Activated CD4-positive, alpha-beta T cell treated with anti-CD3 and anti-CD28 coated beads for 48 hours (primary cell): Measurements from ENCODE around the gene SH3BP5.

Experiments used
- DNase-seq: peaks from one replicate; pipeline ENCODE4 v3.0.0-alpha.2; 2020

The SH3BP5 gene

GRCh38 chr3:15323063-15323462 is 9.3 kb downstream of the SH3BP5 start:
- DNase-seq, result no peak

DNA sequence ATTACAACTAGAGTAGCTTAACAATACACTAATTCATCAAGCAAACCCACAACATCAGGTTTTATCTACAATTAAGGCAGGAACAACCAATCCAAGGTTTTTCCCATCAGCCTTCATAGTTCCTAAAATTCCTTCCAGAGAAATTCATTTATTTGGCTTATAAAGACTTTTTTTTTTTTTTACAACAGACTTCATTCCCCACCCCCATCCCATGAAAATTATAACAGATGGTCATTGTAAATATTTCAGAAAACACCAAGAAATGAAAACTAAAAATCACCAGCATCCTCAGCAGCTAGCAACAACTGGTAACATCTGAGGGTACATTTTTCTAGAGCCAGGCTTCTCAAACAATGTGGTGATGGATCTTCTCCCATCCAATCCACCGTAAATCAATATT is 11.0 kb downstream of the SH3BP5 start:
- DNase-seq, result no peak

GRCh38 chr3:15319575-15319974 is 12.8 kb downstream of the SH3BP5 start:
- DNase-seq, result no peak

- DNase-seq, result no peak
These were observed 13.2 kb downstream of the SH3BP5 start for GRCh38 chr3:15319136-15319535.

DNA sequence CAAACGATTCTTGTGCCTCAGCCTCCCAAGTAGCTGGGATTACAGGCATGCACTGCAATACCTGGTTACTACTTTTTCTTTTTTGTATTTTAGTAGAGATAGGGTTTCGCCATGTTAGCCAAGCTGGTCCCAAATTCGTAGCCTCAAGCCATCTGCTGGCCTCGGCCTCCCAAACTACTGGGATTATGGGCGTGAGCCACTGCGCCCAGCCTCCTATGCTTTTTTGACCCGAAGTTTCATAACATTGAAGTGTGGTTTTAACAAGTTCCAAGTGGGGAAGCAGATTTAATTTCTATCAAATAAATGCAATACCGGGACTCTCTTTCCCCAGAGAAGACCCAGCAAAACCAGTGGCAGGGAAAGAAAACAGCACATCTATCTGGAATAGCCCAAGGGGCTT is 13.7 kb downstream of the SH3BP5 start:
- DNase-seq, result no peak

DNA sequence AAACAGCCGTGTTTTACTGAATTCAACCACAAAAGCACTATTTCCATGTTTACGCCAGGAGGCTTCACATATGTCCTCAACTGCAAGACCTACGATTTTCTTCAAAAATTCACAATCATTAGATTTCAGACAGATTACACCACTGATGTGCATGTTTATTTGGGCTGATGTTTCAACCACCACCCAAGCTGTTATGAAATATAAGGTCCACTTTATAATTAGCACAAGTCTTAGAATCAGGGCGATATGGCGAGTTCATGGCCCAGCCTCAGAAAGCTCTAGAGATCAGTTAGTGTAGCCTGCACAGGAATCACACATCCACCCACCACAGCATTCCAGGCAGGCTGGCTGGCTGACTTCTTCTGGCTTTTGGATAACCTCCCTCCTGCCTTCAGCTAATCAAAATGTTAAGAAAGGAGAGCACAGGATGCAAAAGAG is 15.4 kb downstream of the SH3BP5 start:
- no peak for DNase-seq

- DNase-seq, result peak; percentile 31
These were observed 17.4 kb downstream of the SH3BP5 start for GRCh38 chr3:15315003-15315402.

DNA sequence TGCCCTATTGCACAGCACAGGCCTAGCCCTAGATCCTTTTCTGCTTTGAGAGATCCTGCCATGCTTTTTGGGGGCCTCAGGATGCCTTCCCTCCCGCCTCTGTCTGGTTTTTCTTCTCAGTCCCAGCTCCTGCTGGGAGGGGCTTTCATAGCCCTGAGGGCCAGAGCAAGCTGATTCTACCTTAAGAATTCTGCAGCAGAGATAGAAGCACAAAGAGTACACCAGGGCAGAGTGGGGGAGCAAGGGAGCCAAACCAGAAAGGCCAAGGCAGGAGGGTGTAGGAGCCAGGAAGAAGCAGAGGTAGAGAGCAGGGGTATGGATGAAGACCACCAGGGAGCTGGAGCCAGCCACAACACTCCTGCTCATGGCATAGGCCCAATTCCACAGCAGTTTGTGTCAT is 18.1 kb downstream of the SH3BP5 start:
- no peak for DNase-seq

GRCh38 chr3:15313461-15313860 is 18.9 kb downstream of the SH3BP5 start:
- DNase-seq, result no peak

DNA sequence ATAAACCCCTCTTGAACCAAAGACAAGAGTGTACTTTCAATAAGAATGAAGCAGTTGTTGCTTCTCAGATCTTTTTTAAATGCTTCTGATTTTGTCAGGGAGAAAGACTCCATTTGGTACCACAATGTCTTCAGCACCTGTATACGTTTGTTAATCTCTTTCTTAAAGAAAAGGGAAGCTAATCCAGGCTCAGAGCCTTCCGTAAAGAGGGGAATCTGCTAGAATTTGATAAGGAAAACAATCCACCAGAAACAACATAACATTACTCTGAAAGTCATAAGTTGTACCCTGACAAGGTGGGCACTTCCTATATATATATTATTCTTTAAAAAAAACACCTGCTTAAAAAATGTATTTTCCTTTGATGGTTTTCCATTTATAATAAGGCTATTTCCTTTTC is 19.8 kb downstream of the SH3BP5 start:
- no peak for DNase-seq

DNA sequence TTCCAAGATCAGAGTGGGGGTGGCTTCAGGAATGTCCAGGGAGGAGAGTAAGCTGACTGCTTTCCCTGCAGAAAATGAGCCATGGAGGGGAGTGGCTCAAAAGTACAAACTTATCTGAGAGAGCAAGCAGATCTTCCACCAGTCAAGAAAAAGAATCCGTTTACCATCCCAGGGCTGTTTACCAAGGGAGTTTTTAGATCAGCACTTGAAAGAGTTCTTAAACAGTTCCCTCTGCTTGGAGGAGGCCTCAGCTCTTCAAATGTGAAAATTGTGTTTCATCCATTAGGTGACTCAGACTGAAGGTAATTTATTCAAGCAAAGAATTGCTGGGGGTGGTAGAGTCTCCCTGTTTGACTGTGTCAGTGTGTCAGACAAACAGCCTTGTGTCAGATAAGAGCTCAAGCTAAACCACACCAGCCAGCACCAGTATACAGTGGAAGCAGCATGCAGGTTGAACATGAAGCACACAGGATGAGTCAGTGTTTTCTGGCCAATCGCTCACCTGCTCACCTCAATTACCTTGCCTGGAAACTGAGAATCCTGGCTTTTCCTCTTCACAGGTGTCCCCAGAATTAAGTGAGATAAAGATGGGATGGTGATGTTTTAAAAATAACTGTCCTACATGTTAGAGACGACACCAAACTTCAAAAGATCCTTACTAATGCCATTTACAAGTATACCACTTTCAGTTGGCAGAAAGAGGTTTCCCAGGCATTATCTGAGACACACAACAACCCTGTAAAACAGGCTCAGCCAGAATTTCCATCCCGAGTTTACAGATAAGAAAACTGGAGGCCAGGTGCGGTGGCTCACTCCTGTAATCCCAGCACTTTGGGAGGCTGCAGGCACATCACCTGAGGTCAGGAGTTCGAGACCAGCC is 21.7 kb downstream of the SH3BP5 start:
- peak; percentile 80 for DNase-seq

DNA sequence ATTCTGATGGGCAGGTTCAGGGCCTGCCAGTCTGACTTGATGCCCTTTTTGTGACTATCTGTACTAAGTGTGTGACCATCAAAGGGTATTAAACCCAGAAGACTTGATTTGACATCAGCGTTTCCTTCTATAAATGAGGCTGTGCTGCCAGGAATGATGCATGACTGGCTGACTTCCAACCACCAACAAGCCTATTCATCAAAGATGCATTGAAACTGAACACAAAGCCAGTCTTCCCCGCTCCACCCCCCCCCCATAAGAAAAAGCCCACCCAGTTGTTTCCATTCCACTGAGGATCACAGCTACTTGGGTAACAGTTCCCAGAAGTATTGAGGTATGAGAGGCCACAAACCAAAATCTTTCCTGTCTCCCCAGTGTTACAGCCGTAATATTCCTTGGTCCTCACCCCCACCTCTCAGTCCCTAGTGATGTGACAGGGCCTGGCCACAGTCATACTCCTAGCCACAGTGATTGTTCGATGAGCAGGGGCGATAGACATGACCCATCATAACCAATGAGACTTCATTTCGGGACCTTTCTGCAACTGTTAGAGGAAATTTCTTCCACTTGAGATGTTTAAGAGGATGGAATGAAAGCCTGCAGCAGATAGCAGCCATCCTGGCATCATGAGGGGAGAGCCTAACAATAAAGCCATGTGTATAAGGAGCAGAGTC is 22.6 kb downstream of the SH3BP5 start:
- peak; percentile 70 for DNase-seq

DNA sequence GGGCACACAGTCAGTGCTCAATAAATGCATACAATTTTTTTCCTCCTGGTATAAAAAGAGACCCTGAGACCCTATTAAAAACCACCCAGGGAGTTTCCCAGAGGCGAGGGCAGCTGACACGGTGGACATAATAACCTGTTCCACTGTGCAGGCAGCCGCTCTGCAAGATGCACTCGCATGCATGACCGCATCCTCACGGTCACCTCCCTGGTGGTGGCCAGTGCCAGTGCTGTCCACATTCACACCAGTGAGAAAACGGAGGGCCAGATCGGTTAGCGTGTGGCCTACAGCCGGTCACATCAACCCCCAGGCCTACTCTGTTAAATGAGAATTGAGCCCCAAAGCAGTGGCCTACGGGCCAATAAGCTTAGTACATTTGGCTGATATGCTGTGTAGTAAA is 24.8 kb downstream of the SH3BP5 start:
- DNase-seq, result no peak

DNA sequence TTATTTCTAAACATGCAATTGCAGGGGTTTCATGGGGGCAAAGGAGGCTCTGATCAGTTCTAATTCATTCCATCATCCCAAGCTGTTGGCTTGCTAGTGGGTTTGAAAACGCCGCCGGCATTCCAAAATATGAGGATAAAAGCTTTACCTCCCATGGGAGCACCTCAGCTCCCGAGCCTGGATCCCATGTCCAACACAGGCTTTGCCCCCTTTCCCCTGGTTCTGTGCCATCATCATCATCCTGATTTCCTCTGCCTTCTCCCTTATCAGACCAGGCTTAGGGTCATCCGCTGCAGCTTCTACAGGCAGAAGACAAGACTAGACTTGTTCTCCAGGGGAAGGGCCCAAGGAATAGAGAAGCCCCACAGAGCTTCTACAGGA is 25.4 kb downstream of the SH3BP5 start:
- no peak for DNase-seq

DNA sequence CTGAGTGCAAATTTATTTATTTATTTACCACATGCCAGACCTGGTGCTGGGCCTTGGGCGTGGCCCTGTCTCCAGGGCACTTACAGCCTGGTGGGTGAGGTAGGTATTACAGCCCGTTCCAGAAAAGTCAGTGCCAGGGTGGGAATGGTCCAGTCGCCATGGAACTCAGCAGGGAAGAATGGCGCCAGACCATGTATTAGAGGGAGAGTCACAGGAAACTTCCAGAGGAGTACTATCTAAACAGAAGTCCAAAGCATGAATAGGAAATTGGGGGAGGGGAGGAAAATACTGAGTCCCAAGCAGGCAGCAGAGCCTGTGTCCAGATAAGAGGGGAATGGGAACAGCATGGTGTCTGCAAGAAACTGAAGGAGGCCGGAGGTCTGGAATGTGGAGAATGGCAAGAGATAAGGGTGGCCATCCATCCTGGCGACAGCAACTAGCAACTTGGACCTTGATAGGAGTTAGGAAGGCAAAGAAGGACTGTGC is 27.0 kb downstream of the SH3BP5 start:
- no peak for DNase-seq

DNA sequence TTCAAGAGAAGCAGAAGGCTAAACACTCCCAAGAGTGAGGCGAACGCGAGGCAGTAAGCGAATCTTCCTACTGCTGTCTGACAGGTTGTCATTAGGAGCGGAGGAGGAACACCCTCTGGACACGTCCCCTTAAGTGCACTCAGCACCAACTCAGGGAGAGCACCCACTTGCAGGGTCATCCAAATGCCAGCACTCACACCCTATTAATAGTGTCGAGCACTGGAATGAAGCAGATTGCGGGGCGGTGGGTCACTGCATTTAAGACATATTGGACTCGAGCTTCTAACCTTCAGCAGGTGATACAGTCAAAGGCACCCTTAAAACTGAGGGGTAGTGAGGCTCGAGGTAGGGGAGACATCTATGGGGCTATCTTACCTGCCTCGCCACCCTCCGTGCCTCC is 28.7 kb downstream of the SH3BP5 start:
- no peak for DNase-seq

DNA sequence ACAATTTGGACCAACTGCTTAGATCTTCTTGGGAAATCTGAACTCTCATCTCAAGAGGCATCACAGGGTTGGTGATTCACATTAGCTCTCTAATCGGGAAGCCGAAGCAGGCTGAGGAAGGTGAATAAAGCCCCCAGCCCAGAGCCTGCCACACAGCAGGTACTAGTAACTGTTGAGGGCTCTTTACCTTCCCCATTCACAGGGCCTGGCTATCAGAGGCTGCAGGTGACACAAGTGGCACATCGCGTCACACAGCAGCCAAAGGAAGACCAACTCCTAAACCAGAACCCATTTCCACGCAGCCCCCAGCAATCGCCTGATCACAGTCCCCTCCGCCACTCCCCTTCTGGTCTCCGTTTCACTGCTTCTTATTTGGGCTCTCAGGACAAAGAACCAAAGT is 29.2 kb downstream of the SH3BP5 start:
- DNase-seq, result no peak

DNA sequence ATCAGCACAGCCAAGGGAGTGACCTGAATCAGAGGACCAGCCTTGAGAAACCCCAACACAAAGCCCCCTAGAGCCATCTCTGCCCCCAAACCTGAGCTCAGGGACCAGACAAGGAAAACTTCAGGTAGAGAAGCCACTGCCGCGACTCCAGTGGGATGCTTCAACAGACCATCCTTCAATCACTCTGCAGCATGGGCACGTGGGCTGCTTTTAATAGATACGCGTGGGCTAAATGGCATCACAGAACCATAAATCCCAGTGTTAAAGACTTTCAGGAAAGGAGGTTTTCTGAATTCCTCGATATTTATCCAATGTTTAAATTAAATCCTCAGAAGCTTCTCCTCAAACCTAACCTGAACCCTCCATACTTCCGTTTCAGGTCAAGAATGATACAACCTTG is 30.6 kb downstream of the SH3BP5 start:
- DNase-seq, result no peak

GRCh38 chr3:15300323-15301078 is 31.9 kb downstream of the SH3BP5 start:
- no peak for DNase-seq

- DNase-seq, result no peak
These were observed 33.4 kb downstream of the SH3BP5 start for GRCh38 chr3:15299036-15299435.

GRCh38 chr3:15298504-15298903 is 33.9 kb downstream of the SH3BP5 start:
- DNase-seq, result no peak

GRCh38 chr3:15297608-15298350 is 34.6 kb downstream of the SH3BP5 start:
- DNase-seq, result no peak

DNA sequence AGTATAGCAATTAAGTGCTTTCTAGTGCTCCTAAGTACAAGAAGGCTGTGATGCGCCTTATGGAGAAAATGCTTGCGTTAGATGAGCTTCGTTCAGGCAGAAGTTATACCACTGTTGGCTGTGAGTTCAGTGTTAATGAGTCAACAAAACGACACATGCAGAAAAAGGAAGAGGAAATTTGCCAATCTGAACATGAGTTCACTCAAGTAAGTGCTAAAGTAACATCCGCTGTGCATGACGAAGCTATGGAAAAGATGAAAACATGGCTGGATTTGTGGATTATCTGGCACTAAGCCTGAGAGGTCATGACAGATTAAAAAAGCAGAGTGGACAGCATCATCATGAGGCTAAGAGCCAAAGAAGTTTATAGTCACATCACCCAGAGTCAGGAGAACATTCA is 36.9 kb downstream of the SH3BP5 start:
- DNase-seq, result no peak
